GM12878 (cell line): ENCODE measurements around the gene CASR. TPM values are rescaled to one million over a fixed set of nuclear protein-coding genes. Genes with fewer than 3 reads are reported as not detected.

ENCODE experiments used
- ATAC-seq: fragments of 200-7000 bp; cut with Tn5 transposase; 3 replicates; pipeline ENCODE4 v1.9.1; 2020; ENCODE audit warnings: mild to moderate bottlenecking, moderate library complexity
- BruUV-seq: library from RNA; stranded (reverse); fragments of 400-500 nt; replicated peaks from 2 replicates; lab custom pipeline; 2021; lab: Mats Ljungman, UMichigan
- CTCF ChIA-PET: fragments of 300-600 bp; sonication (Branson Sonifier 250); formaldehyde crosslinking; extraction: SDS; loops from one replicate; lab custom pipeline; 2021; ENCODE audit warnings: inconsistent platforms; lab: Yijun Ruan, JAX
- POLR2A ChIA-PET: fragments of 350-600 bp; formaldehyde crosslinking; extraction: SDS; loops from one replicate; lab custom pipeline; 2021; ENCODE audit warnings: inconsistent platforms; lab: Charles Lee
- RAD21 ChIA-PET: fragments of 300-600 bp; sonication (Branson Sonifier 250); formaldehyde crosslinking; loops from one replicate; lab custom pipeline; 2023; ENCODE audit warnings: antibody characterized with exemption; ENCODE audit not compliant: unreplicated experiment; lab: Charles Lee
- SMC1A ChIA-PET: fragments of 300-600 bp; sonication (Branson Sonifier 250); formaldehyde crosslinking; loops from one replicate; lab custom pipeline; 2023; ENCODE audit not compliant: unreplicated experiment, uncharacterized antibody; lab: Charles Lee
- DNase-seq: peaks from one replicate; pipeline ENCODE4 v3.0.0-alpha.2; 2011; ENCODE audit warnings: low read depth, low spot score
- FAIRE-seq: peaks from 3 replicates; lab custom pipeline; 2011; peaks lifted over from hg19 to GRCh38; lab: Jason Lieb, UNC
- H2AFZ ChIP-seq: 2 replicates; pipeline ENCODE4 v1.6.0; 2011; ENCODE audit warnings: low read depth, low read length, control low read depth; ENCODE audit not compliant: control insufficient read depth
- H3K27ac ChIP-seq: 2 replicates; pipeline ENCODE4 v1.5.1; 2011; ENCODE audit warnings: control low read depth; ENCODE audit not compliant: control insufficient read depth, insufficient read depth
- H3K27me3 ChIP-seq, 2 experiments: replicated peaks in 1 of 2; 2 replicates each; pipeline versions ENCODE4 v1.6.0 to v1.6.1; 2011; ENCODE audit warnings: low read length in 1 of 2; ENCODE audit not compliant: control insufficient read depth in 2 of 2, insufficient read depth in 2 of 2
- H3K36me3 ChIP-seq, 2 experiments: 2 replicates each; pipeline ENCODE4 v1.5.1; 2011; ENCODE audit warnings: low read length in 1 of 2; ENCODE audit not compliant: control insufficient read depth in 2 of 2, insufficient read depth in 2 of 2
- H3K4me1 ChIP-seq: 2 replicates; pipeline ENCODE4 v1.6.1; 2011; ENCODE audit warnings: mild to moderate bottlenecking, low read length, moderate library complexity, mixed read lengths; ENCODE audit not compliant: control insufficient read depth, insufficient read depth
- H3K4me2 ChIP-seq: 2 replicates; pipeline ENCODE4 v1.6.0; 2011; ENCODE audit warnings: control low read depth; ENCODE audit not compliant: control insufficient read depth, insufficient read depth
- H3K4me3 ChIP-seq: fragments of 200-600 bp; sonication (generic); 2 replicates; pipeline ENCODE4 v1.5.1; 2016
- H3K79me2 ChIP-seq: 2 replicates; pipeline ENCODE4 v1.6.0; 2011; ENCODE audit warnings: low read length; ENCODE audit not compliant: control insufficient read depth, insufficient read depth
- H3K9ac ChIP-seq: 2 replicates; pipeline ENCODE4 v1.8.0; 2011; ENCODE audit warnings: low read length, control low read depth, mixed read lengths; ENCODE audit not compliant: control insufficient read depth, insufficient read depth
- H3K9me3 ChIP-seq: replicated peaks from 3 replicates; pipeline ENCODE4 v1.5.1; 2011; ENCODE audit warnings: mild to moderate bottlenecking, low read length; ENCODE audit not compliant: control insufficient read depth, insufficient read depth
- H4K20me1 ChIP-seq: 2 replicates; pipeline ENCODE4 v1.6.0; 2011; ENCODE audit not compliant: control insufficient read depth, insufficient read depth
- EED ChIP-seq: sonication (generic); IDR thresholded peaks from 2 replicates; pipeline ENCODE4 v1.6.1; 2016; ENCODE audit warnings: antibody characterized with exemption, low read depth
- RUNX3 ChIP-seq: IDR thresholded peaks from 2 replicates; pipeline ENCODE4 v1.6.1; 2012; ENCODE audit warnings: low read length, inconsistent platforms
- WGBS: methylation state at CpG from one replicate; pipeline ENCODE4 v1.1.6; 2016; ENCODE audit warnings: low lambda C conversion rate; ENCODE audit not compliant: insufficient replicate concordance, insufficient coverage; ENCODE audit errors: missing lambda C conversion rate; 5-methylcytosine and 5-hydroxymethylcytosine counted together
- in situ Hi-C: fragments of 300-500 bp; cut with MboI; formaldehyde crosslinking; loops from 9 replicates; pipeline ENCODE4 v1.14.3; 2018; ENCODE audit warnings: mixed read lengths
- intact Hi-C: fragments of 100-400 bp; cut with micrococcal nuclease; formaldehyde crosslinking; loops from one replicate; pipeline ENCODE4 v1.14.2; 2022; ENCODE audit not compliant: unreplicated experiment
- polyA plus RNA-seq, 11 experiments: library from polyadenylated mRNA; depleted of rRNA in 4 of 11; unstranded in 6 of 11; stranded (reverse) in 5 of 11; fragments of >200 nt; fragmentation: Nextera tagmentation in 4 of 11; fragmentation: Illumina TruSeq in 1 of 11; extraction: Ambion mirVana in 4 of 11; extraction: Trizol in 1 of 11; gene quantifications; 1 replicate in 1 of 11; 2 replicates in 10 of 11; pipeline versions ENCODE4 v1.2.1 to v1.2.3, GENCODE V29; 2011 to 2016; ENCODE audit warnings: inconsistent platforms in 2 of 11, missing spikeins in 2 of 11, low read depth in 1 of 11
- total RNA-seq, 4 experiments: library from RNA; depleted of rRNA in 3 of 4; stranded (reverse); fragments of >200 nt in 3 of 4; fragmentation: Illumina TruSeq in 1 of 4; extraction: Trizol in 1 of 4; gene quantifications; 2 replicates each; pipeline versions ENCODE4 v1.2.1 to v1.2.3, GENCODE V29; 2013 to 2021
- TF ChIP-seq, protein P1 (sequence below): fragments of 450-650 bp; IDR thresholded peaks from 2 replicates; pipeline ENCODE4 v1.6.1; 2018; ENCODE audit warnings: borderline replicate concordance, mild to moderate bottlenecking; ENCODE audit not compliant: partially characterized antibody

Gene CASR
- total and polyA plus RNA-seq, 10 of the 15 experiments (the other 5 are each of a cell fraction or from before 2014, with no cell fraction given): 0.04 to 0.37 (median 0.11) TPM

DNA sequence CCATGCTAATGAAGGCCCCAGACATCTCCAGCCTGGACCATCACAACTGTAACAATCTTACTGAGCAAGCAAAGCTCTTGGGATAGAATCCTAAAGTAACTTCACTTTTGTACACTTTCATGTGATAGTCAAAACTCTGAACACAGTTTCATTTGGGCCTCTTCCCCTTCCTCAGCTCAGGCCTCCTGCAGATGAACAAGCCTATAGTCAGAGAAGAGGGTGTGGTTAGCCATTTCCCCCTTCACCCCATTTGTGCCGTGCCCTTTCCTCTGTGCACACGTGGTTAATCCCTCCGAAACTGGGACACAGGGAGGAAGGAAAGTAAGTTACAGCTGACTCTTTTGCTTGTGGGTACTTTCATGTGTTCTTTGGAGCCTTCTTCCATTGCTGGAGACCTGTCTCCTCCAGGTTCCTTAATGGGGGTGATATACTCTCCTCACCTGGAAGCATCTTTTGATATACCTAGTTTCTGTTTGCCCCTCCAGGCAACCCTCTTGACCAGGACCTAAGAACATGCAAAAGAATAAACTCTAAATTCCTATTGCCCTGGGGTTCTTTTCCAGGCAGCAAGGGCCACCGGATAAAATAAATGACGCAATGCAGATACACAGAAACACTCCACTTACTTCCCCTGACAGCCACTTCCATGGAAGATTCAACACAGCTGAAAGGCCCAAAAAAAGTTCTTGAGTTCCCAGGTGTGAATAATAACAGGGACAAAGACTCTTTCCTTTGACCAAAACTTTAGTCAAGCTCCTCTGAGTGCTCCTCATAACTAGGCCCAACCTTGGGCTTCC, 112.0 kb downstream of the CASR start:
- no peaks in the 10 kb centered on the region for H3K27me3 ChIP-seq
- no peaks in the 10 kb centered on the region for H3K36me3 ChIP-seq
- RAD21 ChIA-PET: interaction anchor here (0.8 to 1.3 kb wide), 4 partner anchors 10 to 194 kb away, joined by 3 to 6 read pairs (median 3); no protein-coding TSS in a partner anchor
- CTCF ChIA-PET: interaction anchor here (0.6 to 1.6 kb wide), 5 partner anchors 9 to 193 kb away, joined by 3 to 4 read pairs (median 3); no protein-coding TSS in a partner anchor
- no TSS peak for BruUV-seq
- H3K4me1 ChIP-seq: peaks cover 41% of the 10 kb centered on the region
- peak overlapping the region; percentile 1; the same call in 1 of the 2 replicates for H2AFZ ChIP-seq
- peaks cover 4% of the 10 kb centered on the region for H3K9me3 ChIP-seq
- SMC1A ChIA-PET: interaction anchor here (1.2 to 3.5 kb wide), 7 partner anchors 9 to 36 kb away, joined by 3 to 13 read pairs (median 5); no protein-coding TSS in a partner anchor
- TF ChIP-seq RUNX3 (peak; percentile 42), EED (0 out of 2 replicates have a peak, but pooled peaks have one; percentile 21)
- TF ChIP-seq, protein P1, sequence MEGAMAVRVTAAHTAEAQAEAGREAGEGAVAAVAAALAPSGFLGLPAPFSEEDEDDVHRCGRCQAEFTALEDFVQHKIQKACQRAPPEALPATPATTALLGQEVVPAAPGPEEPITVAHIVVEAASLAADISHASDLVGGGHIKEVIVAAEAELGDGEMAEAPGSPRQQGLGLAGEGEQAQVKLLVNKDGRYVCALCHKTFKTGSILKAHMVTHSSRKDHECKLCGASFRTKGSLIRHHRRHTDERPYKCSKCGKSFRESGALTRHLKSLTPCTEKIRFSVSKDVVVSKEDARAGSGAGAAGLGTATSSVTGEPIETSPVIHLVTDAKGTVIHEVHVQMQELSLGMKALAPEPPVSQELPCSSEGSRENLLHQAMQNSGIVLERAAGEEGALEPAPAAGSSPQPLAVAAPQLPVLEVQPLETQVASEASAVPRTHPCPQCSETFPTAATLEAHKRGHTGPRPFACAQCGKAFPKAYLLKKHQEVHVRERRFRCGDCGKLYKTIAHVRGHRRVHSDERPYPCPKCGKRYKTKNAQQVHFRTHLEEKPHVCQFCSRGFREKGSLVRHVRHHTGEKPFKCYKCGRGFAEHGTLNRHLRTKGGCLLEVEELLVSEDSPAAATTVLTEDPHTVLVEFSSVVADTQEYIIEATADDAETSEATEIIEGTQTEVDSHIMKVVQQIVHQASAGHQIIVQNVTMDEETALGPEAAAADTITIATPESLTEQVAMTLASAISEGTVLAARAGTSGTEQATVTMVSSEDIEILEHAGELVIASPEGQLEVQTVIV: no peak
- H3K79me2 ChIP-seq: no peaks in the 10 kb centered on the region
- FAIRE-seq: peak; percentile 62
- no peak overlapping the region for H3K4me3 ChIP-seq
- H3K4me2 ChIP-seq: no peak overlapping the region; the same call in 1 of the 2 replicates
- no peak for DNase-seq
- ATAC-seq: no peak
- POLR2A ChIA-PET: interaction anchor here (0.7 to 1.0 kb wide), 2 partner anchors 27 to 62 kb away, joined by 3 read pairs; no protein-coding TSS in a partner anchor
- no peak overlapping the region for H3K9ac ChIP-seq
- no peaks in the 10 kb centered on the region for H4K20me1 ChIP-seq
- WGBS: 40% methylated on average over 5 of the region's 5 CpGs
- intact Hi-C loops (no loop called here), in situ Hi-C loops (no loop called here)
- no peak overlapping the region for H3K27ac ChIP-seq
